ENCODE measurements around the gene PLAGL2.

The PLAGL2 gene

DNA sequence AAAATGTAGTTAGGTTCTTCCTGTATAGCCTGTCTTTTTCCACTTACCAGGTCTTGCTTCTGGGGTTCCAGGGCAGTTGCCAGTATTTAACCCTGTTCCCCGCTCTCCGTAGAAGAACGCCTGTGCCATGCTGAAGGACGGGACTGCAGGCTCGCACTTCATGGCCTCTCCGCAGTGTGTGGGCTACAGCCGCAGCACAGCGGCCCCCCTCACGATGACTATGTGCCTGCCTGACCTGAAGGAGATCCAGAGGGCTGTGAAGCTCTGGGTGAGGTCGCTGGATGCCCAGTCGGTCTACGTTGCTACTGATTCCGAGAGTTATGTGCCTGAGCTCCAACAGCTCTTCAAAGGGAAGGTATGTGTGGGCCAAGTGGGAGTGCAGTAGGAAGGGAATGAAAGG is 23.2 kb upstream of the PLAGL2 start:
- no peak for DNase-seq (ENCODE audit: low read depth)

DNA sequence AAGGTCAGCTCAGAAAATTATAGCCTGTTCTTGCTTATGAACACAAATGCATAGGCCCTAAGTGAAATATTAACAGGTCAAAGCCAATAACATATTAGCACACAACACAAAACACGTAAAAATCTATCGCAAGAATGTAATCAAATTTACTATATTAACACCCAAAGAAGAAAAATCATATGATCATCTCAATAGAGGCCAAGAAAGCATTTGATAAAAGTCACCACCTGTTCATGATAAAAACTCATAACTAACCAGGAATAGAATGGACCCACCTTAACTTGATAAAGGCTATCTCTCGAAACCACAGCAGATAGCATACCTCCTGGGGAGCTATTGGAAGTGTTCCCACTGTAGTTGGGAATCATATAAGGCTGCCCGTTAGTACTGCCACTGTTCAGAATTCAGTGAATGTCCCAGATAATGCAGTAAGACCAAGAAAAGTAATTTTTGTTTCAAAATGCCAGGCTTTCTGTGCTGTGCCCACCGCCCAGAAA is 21.8 kb upstream of the PLAGL2 start:
- DNase-seq (ENCODE audit: low read depth) = no peak

DNA sequence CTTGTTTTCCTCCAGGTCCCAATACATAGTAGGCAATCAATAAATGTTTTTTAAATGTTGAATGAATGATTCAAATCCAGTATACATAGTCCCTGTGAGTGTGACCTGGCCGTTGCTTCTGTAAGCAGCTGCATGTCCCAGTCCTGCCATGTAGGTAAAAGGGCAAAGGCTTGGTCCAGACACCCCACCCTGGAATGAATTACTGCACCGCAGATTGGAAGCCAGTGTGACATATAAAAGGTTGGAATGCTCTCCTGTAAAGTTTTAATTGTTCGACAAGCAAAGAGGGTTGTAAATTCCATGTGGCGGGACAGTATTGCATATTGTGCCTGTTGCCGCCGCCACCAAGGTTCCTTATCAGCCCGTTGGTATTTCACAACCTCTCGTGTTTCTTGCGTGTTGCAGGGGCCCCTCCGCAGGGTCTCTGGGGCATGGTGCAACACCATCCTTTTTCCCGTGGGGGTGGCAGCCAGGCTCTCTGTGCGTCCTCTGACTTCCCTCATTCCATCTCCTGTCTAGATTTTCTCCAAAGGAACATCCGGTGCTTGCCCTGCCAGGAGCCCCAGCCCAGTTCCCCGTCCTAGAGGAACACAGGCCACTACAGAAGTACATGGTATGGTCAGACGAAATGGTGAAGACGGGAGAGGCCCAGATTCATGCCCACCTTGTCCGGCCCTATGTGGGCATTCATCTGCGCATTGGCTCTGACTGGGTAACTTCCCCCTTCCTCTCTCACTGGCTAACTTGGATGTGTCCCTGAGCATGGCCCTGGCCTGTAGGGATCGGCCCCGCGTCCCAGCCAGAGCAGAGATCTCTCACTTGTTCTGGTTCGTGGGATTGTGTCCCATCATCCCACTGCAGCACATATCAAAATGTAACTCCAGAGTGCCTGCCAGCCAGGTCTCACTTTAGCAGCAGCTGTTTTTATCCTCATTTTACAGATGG is 20.5 kb upstream of the PLAGL2 start:
- DNase-seq (ENCODE audit: low read depth) = no peak

DNA sequence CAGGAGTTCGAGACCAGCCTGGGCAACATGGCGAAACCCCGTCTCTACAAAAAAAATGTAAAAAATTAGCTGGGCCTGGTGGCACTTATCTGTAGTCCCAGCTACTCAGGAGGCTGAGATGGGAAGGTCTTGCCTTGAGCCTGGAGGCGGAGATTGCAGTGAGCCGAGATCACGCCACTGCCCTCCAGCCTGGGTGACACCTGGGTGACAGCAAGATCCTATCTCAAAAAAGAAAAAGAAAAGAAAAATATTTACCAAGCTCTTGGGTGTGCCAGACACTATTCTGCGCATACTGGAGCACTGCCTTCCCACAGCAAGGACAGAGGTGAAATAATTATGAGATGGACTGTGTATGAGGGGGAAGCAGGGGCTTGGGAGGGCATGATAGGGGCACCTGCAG is 19.8 kb upstream of the PLAGL2 start:
- no peak for DNase-seq (ENCODE audit: low read depth)

DNA sequence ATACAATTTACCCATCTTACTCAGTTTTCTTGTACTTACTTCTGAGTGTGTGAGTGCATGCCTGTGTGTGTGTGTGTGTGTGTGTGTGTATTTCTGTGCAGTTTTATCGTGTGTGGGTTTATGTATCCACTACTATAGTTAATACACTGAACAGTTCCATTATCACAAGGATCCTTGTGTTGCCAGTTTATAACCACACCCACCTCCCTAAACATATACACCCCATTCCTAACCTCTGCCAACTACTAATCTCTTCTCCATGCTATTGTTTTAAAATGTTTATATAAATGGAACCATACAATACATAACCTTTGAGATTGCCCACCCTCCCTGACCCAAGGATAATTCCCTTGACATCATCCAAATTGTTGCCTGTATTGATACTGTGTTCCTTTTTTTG is 18.8 kb upstream of the PLAGL2 start:
- no peak for DNase-seq (ENCODE audit: low read depth)

DNA sequence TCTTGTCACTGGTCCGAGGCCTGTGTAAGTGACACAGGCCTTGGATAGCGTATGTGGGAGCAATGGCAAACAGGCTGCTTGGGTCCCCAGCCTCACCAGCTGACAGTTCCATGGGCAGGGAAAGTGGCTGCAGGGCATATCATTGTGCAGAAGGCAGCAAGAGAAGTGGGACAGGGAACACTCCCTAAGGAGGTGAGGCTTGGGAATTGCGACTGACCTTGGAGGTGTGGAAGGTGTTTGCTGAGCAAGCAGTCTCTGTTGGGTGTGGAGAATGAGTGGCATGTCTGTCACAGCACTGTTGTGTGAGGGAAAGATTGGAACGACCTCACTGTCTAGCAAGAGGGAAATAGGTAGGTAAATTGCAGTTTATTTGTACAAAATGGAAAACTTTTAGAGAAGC is 16.9 kb upstream of the PLAGL2 start:
- DNase-seq (ENCODE audit: low read depth) = no peak

DNA sequence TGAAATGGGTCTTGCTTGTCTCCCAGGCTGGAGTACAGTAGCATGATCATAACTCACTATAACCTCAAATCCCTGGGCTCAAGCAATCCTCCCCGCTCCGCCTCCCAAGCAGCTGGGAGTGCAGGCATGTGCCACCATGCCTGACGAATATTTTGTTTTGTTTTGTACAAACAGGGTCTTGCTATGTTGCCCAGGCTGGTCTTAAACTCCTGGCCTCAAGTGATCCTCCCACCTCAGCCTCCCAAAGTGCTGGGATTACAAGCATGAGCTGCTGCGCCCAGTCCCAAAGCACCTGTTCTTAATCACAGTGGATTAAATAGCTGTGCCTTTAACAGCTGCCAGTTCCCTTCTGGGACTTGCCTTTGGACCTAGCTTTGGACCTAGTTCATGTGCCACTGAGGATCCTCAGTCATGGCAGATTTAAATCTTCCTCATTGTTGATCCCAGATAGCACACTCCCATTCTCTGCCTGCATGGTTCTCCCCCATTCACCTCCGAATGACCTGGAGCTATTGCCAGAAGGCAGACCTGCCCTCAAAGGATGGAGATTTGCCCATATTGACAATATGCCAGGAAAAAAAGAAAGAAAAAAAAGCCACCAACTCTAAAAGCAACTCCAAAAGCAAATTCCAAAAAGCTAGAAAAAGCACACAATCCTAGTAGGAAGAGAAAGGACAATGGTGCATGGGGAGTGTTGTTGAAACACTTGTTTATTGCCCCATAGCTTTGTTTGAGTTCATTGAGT is 10.8 kb upstream of the PLAGL2 start:
- no peak for DNase-seq (ENCODE audit: low read depth)

DNA sequence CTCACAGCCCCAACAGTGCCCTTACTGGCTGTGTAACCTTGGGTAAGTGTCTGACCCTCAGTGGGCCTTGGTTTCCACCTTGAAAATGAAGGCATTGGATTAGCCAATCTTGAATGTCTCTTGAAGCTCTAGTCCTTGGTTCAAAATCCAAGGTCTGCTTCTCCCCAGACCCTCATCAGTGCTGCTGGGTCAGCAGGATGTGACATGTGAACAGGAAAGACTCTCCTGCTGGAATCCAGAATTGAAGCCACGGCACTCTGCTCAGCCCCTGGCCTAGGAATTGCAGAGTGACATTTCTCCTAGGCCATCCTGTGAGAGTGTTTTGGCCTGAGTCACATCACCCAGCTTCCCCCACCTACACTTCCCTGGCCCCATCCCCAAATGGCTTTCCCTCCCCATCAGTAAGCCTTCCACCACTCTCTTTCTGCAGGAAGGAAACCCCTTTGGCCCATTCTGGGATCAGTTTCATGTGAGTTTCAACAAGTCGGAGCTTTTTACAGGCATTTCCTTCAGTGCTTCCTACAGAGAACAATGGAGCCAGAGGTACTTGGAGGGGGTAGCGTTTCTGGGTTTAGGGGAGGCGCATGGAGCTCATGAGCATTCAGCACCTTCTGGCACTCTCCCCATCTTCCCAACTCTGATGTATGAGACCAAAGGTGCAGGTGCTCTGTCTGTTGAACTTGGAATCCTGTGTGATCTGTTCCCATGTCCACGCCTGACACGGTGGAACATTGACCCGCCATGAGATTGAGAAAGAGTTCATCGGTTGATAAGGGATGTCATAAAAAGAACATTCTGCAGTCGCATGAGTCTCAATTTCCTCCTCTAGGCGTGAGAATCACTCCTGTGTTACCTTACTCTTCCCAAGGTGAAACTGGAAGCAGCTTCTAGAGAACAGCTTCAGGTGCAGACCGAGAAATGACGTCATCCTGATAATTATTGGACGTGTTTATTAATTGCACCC is 8.9 kb upstream of the PLAGL2 start:
- no peak for DNase-seq (ENCODE audit: low read depth)

DNA sequence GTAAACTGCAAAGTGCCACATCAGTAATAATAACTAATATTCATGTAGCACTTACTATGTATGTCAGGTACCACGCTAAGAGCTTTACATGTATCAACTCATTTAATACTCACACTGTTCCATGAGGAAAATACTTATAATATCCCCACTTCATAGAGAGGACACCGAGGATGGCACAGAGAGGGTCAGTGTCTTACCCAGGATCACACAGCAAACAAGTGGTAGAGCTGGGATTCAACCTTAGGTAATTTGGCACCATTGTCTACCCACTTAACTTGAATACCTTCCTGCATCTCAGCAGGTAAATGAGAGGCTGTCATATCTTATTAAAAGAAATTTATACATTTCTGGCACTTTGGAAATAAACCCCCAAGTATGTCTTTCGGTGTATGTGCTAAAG is 8.2 kb upstream of the PLAGL2 start:
- no peak for DNase-seq (ENCODE audit: low read depth)

DNA sequence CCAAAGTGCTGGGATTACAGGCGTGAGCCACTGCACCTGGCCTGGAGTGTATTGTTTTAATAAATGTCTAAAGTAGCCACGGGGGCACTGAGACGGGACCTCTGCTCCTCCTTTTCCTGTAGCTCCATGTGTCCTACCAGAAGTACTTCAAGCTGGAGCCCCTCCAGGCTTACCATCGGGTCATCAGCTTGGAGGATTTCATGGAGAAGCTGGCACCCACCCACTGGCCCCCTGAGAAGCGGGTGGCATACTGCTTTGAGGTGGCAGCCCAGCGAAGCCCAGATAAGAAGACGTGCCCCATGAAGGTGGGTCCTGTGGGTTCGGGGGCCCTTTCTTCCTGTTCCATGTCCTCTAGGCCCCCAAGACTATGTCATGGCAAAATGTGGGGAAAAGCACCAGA is 7.6 kb upstream of the PLAGL2 start:
- DNase-seq (ENCODE audit: low read depth) = no peak

DNA sequence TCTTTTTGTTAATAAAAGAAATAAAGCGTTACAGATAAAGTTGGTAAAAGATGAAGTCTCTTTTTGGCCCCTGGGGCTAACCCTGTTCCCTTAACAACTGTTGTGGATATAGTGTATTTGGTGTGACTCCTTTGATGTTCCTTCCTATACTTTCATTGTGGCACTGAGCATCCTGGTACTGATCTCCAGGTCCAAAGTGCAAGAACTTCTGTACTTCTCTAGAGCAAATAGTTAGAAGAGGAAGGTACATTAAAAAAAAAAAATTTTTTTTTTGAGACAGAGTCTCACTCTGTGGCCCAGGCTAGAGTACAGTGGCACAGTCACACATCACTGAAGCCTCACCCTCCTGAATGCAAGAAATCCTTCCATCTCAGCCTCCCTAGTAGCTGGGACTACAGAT is 6.3 kb upstream of the PLAGL2 start:
- DNase-seq (ENCODE audit: low read depth) = no peak

DNA sequence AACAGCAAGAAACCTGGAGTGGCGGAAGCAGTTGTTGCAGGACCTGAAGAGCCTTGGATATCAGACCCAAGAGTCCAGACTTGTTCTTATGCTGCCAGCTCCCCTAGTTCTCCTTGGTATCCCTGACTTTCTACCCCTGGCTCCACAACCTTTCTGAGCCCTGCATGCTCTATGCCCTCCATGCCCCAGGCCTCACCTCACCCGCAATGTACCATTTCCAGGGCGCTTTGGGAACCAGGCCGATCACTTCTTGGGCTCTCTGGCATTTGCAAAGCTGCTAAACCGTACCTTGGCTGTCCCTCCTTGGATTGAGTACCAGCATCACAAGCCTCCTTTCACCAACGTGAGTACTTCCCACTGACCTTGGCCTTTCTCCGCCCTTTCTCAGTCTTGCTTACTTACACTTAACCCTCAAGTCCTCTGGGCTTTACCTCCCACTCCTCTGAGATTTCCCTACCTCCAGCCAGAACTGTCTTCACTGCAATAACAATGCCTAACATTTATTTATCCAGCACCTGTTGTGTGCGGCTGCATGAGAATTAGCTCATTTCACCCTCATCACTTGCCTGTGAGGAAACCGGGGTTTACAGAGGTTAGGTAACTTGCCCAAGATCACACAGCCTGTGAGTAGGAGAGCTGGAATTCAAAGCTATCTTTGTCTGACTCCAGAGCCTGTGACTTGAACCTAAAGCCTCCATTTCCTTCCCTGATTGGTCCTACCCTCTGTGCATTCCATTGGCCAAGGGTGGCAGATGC is 2.5 kb upstream of the PLAGL2 start:
- DNase-seq (ENCODE audit: low read depth) = no peak

DNA sequence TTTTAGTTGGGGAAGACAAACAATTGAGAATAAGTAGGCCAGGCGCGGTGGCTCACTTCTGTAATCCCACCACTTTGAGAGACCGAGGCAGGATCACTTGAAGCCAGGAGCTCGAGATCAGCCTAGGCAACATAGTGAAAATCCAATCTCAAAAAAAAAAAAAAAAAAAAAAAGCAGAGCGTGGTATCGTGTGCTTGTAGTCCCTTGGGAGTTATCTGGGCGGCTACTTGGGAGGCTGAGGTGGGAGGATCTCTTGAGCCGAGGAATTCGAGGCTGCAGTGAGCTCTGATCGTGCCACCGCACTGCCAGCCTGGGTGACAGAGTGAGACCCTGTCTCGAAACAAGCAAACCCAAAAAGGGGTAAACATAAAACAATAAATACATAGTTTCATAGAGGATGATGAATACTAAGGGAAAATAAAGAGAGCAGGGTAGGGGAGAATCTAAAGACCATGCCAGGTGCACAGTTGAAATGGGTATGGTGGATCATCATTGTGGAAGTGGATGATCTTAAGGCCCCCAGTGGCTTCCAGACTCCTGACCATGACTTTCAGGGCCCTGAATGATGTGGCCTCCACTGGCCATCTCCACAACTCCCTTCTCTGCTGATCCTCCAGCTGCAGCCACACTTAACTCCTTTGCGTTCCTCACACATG is 1.1 kb upstream of the PLAGL2 start:
- no peak for DNase-seq (ENCODE audit: low read depth)

DNA sequence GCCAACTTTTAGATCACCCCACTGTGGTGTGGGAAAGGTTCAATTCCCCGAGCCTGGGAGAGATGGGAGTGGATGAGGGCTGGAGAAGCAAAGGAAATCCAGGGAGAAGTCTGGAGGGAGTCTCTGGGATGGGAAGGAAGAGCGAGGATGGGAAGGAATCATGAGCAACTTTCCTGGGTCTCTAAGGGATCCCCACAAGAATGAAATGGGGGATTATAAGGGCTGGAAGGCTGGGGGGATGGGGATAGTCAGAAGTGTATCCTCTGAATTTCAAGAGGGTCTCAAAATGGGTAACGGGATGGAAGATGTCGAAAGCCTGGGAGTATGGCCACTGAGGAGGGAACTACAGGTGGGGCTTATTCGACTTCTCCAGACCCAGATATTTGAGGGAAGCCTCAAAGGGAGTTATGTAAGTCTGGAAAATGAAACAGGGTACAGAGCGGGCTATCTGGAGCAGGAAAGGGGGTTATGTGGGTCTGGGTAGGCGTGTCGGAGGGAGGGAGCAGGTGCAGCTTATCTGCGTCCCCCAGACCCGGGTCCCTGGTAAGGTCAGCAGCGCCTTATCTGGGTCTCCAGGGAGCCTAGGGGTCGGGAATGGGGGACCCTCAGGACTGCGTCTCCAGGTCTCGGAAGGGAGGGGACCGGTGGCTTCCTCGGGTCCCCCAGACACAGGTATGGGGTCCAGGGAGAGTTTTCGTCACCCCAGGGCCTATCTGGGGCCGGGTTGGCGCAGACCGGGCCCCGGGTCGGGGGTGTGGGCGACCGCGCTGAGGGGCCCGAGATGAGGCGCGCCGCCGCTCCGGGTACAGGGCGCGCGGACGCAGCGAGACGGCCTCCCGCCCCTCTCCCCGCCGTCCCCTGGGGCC is 550 bp downstream of the PLAGL2 start:
- DNase-seq (ENCODE audit: low read depth) = no peak

DNA sequence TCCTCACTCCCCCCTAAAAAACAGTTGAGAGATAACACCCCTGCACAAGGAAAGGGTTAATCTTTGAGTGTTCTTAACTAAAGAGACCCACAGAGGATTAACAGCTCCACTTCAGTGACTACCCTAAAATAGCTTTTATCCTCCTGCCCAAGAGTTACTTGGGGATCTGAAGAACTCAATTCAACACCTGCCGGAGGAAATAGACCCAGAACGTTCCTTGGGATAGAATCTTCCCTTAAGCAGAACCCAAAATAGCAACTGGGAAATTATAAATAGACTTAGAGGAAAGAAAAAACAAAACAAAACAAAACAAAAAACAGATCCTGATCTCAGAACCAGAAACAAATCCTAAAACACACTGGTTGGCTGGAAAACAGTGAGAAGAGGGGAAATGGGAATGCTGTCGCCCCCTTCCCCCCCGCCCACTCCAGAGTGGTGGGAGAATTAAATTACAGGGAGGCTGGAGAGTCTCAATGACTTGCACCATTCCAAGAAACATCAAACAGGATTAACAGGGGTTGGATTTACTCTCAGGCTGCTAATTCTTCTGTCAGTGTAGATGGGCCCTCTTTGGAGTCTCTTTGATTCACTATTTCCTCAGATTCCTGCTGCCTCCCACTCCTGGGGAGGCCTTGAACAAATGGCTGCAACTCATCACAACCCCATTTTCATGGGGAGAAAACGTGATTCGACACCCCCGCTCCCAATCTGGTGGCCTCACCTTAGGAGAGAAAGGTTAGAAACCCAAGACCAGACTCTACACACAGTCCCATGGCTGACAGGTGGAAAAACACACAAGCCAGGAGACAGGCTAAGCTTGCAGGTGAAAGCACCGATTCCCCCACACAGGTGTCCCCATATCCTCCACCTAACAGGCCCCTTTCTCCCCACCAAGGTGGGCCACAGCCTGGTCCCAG is 1.4 kb downstream of the PLAGL2 start:
- no peak for DNase-seq (ENCODE audit: low read depth)

DNA sequence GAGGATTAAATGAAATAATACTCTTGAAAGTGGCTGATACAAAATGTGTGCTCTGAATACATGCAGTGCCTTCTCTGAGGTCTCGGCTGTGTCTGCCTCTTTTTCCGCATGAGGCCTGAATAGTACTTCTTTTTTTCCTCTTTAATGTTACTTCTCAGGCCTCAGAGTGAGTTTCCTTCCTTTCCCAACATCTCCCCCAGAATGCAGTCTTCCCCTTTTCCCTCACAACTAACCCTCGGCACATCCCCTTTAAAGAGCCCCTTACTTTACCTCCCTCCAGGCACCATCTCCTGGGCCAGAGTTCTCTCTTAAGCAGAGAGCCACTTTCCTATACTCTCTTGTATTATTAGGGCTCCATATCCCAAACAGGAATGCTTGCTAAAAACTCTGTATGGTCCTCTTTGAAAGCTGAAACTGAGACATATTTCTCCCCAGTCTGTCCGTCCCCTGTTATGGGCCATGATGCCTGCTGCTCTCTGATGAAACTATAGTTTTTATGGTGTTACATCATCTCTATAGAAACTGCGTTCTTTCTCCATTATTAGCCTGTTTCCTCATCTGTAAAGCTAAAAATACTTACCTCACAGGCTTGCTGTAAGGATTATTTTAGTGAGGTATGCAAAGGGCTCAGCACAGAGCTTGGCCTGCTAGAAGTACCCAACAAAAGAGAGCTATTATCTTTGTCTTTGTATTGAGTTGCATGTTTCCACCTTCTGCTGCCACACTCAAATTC is 2.3 kb downstream of the PLAGL2 start:
- DNase-seq (ENCODE audit: low read depth) = no peak

DNA sequence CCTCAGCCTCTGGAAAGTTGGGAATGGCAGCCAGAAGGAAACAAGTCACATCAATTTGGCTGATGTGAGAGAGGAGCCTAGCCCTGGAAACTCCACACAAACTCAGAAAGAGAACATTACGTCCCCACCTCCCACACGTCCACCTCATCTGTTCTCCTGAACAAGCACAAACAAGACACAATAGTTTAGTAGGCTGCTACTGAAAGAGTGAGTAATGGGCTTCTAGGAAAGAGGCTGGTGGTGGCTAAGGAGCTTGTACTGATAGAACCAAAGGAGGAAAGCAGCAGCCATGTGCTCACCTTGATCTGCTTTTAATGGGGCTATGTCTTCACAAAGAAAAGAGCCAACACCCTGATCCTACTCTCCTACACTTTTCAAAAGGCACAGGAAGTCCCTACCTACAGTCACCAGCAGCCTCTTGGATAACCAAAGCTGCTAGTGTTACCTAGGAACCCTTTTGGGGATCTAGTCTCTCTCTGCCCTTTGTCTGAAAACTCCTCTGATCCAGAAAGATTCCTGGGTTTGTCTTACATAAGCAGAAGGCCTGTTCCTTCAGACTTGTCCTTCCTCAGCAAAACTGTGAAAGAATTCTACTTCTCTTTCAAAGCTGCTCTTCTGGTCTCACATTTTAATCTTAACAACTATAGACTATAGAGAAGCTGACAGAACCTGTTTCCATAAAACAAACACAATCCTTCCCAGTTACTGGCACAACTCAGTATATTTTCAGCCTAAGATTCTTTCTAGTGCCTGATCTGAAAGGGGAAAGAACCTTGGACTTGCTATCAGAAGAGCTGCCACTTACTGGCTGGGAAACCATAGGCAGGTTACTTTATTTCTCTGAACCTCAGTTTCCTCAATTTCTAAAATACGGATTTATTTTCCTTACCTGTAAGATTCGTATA is 3.1 kb downstream of the PLAGL2 start:
- DNase-seq (ENCODE audit: low read depth) = no peak
